OCI-LY1 (cell line): ENCODE data around the gene UST.

Source experiments
- H2AFZ ChIP-seq: fragments of 200-600 bp; sonication (generic), shearing (Covaris generic); 2 replicates; pipeline ENCODE4 v1.6.0; 2014; ENCODE audit warnings: antibody characterized with exemption, mild to moderate bottlenecking, low read length
- H3F3A ChIP-seq: fragments of 200-600 bp; sonication (generic), shearing (Covaris generic); 2 replicates; pipeline ENCODE4 v1.6.0; 2014; ENCODE audit warnings: mild to moderate bottlenecking, antibody characterized with exemption, low read length, moderate library complexity; ENCODE audit not compliant: insufficient read depth
- H3K27ac ChIP-seq: fragments of 200-600 bp; sonication (generic); 2 replicates; pipeline ENCODE4 v1.5.1; 2014; ENCODE audit warnings: low read length, mixed run types, mild to moderate bottlenecking, low read depth; ENCODE audit not compliant: poor library complexity, severe bottlenecking
- H3K27me3 ChIP-seq: fragments of 200-600 bp; sonication (generic); 2 replicates; pipeline ENCODE4 v1.6.0; 2014; ENCODE audit warnings: antibody characterized with exemption, mild to moderate bottlenecking, low read length, moderate library complexity; ENCODE audit not compliant: insufficient read depth
- H3K36me3 ChIP-seq: fragments of 200-600 bp; sonication (generic); 2 replicates; pipeline ENCODE4 v1.6.1; 2014; ENCODE audit warnings: mild to moderate bottlenecking, antibody characterized with exemption, low read length, moderate library complexity, mixed read lengths; ENCODE audit not compliant: insufficient read depth
- H3K4me1 ChIP-seq: fragments of 200-600 bp; sonication (generic); 2 replicates; pipeline ENCODE4 v1.5.1; 2014; ENCODE audit warnings: mild to moderate bottlenecking, low read length, moderate library complexity; ENCODE audit not compliant: insufficient read depth, severe bottlenecking
- H3K4me2 ChIP-seq: fragments of 200-600 bp; sonication (generic), shearing (Covaris generic); 2 replicates; pipeline ENCODE4 v1.6.1; 2014; ENCODE audit warnings: low read length
- H3K4me3 ChIP-seq: fragments of 200-600 bp; sonication (generic); 2 replicates; pipeline ENCODE4 v1.5.1; 2014; ENCODE audit warnings: low read length, low read depth, mild to moderate bottlenecking, mixed read lengths; ENCODE audit not compliant: poor library complexity, severe bottlenecking
- H3K79me2 ChIP-seq: fragments of 200-600 bp; shearing (Covaris generic); 2 replicates; pipeline ENCODE4 v1.6.1; 2016; ENCODE audit warnings: mixed run types, low read length, mixed read lengths; ENCODE audit not compliant: insufficient read depth
- H3K9ac ChIP-seq: fragments of 200-600 bp; sonication (generic), shearing (Covaris generic); 2 replicates; pipeline ENCODE4 v1.6.1; 2014; ENCODE audit warnings: mild to moderate bottlenecking, low read length, mixed read lengths
- H3K9me2 ChIP-seq: fragments of 200-600 bp; sonication (generic), shearing (Covaris generic); 2 replicates; pipeline ENCODE4 v1.6.1; 2014; ENCODE audit warnings: low read depth, mild to moderate bottlenecking, low read length, mixed read lengths
- H3K9me3 ChIP-seq: fragments of 200-600 bp; shearing (Covaris generic); 2 replicates; pipeline ENCODE4 v1.6.1; 2014; ENCODE audit warnings: low read length, mixed read lengths
- H4K20me1 ChIP-seq: fragments of 200-600 bp; sonication (generic), shearing (Covaris generic); 2 replicates; pipeline ENCODE4 v1.6.0; 2016; ENCODE audit warnings: mild to moderate bottlenecking, low read length; ENCODE audit not compliant: insufficient read depth
- CTCF ChIP-seq: fragments of 200-600 bp; sonication (generic), shearing (Covaris generic); IDR thresholded peaks from 2 replicates; pipeline ENCODE4 v1.5.1; 2017; ENCODE audit warnings: mild to moderate bottlenecking, antibody characterized with exemption, low read length, moderate library complexity, mixed read lengths
- EZH2 ChIP-seq: fragments of 200-600 bp; sonication (generic), shearing (Covaris generic); IDR thresholded peaks from 2 replicates; pipeline ENCODE4 v1.8.0; 2017; ENCODE audit warnings: borderline replicate concordance, mixed run types, mild to moderate bottlenecking, antibody characterized with exemption, low read length, moderate library complexity, mixed read lengths

The UST gene

GRCh38 chr6:149006671-149007070 is 259.8 kb downstream of the UST start:
- no peaks in the 10 kb centered on the region for H4K20me1 ChIP-seq
- H3F3A ChIP-seq, result no peaks in the 10 kb centered on the region
- no peaks in the 10 kb centered on the region for H3K36me3 ChIP-seq
- no peaks in the 10 kb centered on the region for H3K79me2 ChIP-seq
- no peak overlapping the region for H3K27ac ChIP-seq
- no peak overlapping the region for H3K4me2 ChIP-seq
- H3K4me1 ChIP-seq, result no peaks in the 10 kb centered on the region
- H3K4me3 ChIP-seq, result no peak overlapping the region
- no peaks in the 10 kb centered on the region for H3K9me3 ChIP-seq
- TF ChIP-seq EZH2 (no peak), CTCF (no peak)
- no peak overlapping the region for H3K9ac ChIP-seq
- no peaks in the 10 kb centered on the region for H3K27me3 ChIP-seq
- no peak overlapping the region for H2AFZ ChIP-seq
- 0 out of 2 replicates have a peak, but pooled peaks cover 3% of the 10 kb centered on the region for H3K9me2 ChIP-seq

GRCh38 chr6:149007846-149008245 is 261.0 kb downstream of the UST start:
- Histone ChIP-seq H3K36me3 (no peaks in the 10 kb centered on the region), H4K20me1 (no peaks in the 10 kb centered on the region), H3K27ac (no peak overlapping the region), H3K4me2 (no peak overlapping the region), H3K4me1 (no peaks in the 10 kb centered on the region), H3K9ac (no peak overlapping the region), H3K27me3 (no peaks in the 10 kb centered on the region), H3K9me2 (no peaks in the 10 kb centered on the region), H2AFZ (no peak overlapping the region), H3K4me3 (no peak overlapping the region), H3F3A (no peaks in the 10 kb centered on the region), H3K9me3 (no peaks in the 10 kb centered on the region), H3K79me2 (no peaks in the 10 kb centered on the region)
- TF ChIP-seq CTCF (no peak), EZH2 (no peak)

- no peak overlapping the region for H3K4me3 ChIP-seq
- H3K79me2 ChIP-seq, result no peaks in the 10 kb centered on the region
- H3K4me1 ChIP-seq, result no peaks in the 10 kb centered on the region
- no peak overlapping the region for H3K27ac ChIP-seq
- H3K36me3 ChIP-seq, result no peaks in the 10 kb centered on the region
- no peak overlapping the region for H3K4me2 ChIP-seq
- H3K9me3 ChIP-seq, result no peaks in the 10 kb centered on the region
- H3K9me2 ChIP-seq, result no peaks in the 10 kb centered on the region
- TF ChIP-seq EZH2 (no peak), CTCF (no peak)
- no peak overlapping the region for H2AFZ ChIP-seq
- no peaks in the 10 kb centered on the region for H3F3A ChIP-seq
- no peaks in the 10 kb centered on the region for H3K27me3 ChIP-seq
- no peak overlapping the region for H3K9ac ChIP-seq
- no peaks in the 10 kb centered on the region for H4K20me1 ChIP-seq
Observed at GRCh38 chr6:149008741-149009140, 261.9 kb downstream of the UST start.
